NCI-H2081 treated with DMSO at 0.1 percent for 48 hours (cell line): ENCODE results near the gene TBL1X.

ENCODE experiments used
- DNase-seq: peaks from one replicate; lab custom pipeline; 2025; lab: John Stamatoyannopoulos, UW

TBL1X gene

GRCh38 chrX:9586992-9587392 is 122.1 kb downstream of the TBL1X start:
- DNase-seq: no peak

- no peak for DNase-seq
Observed at GRCh38 chrX:9587642-9588041, 122.8 kb downstream of the TBL1X start.

GRCh38 chrX:9591496-9591895 is 126.6 kb downstream of the TBL1X start:
- no peak for DNase-seq

GRCh38 chrX:9593756-9594155 is 128.9 kb downstream of the TBL1X start:
- DNase-seq: no peak

- no peak for DNase-seq
Observed at GRCh38 chrX:9595174-9595573, 130.3 kb downstream of the TBL1X start.

GRCh38 chrX:9596837-9597236 is 132.0 kb downstream of the TBL1X start:
- no peak for DNase-seq

- DNase-seq: no peak
Observed at GRCh38 chrX:9597361-9598035, 132.6 kb downstream of the TBL1X start.

GRCh38 chrX:9598344-9598743 is 133.5 kb downstream of the TBL1X start:
- DNase-seq: no peak

GRCh38 chrX:9604111-9604907 is 139.5 kb downstream of the TBL1X start:
- no peak for DNase-seq

- no peak for DNase-seq
Observed at GRCh38 chrX:9604908-9605306, 140.0 kb downstream of the TBL1X start.

- no peak for DNase-seq
Observed at GRCh38 chrX:9605484-9605883, 140.6 kb downstream of the TBL1X start.

GRCh38 chrX:9606971-9607370 is 142.1 kb downstream of the TBL1X start:
- no peak for DNase-seq

GRCh38 chrX:9609499-9609898 is 144.6 kb downstream of the TBL1X start:
- no peak for DNase-seq

GRCh38 chrX:9609987-9610386 is 145.1 kb downstream of the TBL1X start:
- no peak for DNase-seq

- no peak for DNase-seq
Observed at GRCh38 chrX:9610771-9611392, 146.0 kb downstream of the TBL1X start.

GRCh38 chrX:9611436-9612145 is 146.7 kb downstream of the TBL1X start:
- peak; percentile 42 for DNase-seq

- DNase-seq: peak; percentile 67
Observed at GRCh38 chrX:9612146-9612505, 147.3 kb downstream of the TBL1X start.

- no peak for DNase-seq
Observed at GRCh38 chrX:9614016-9614415, 149.2 kb downstream of the TBL1X start.

GRCh38 chrX:9619133-9619532 is 154.3 kb downstream of the TBL1X start:
- no peak for DNase-seq

GRCh38 chrX:9619581-9619980 is 154.7 kb downstream of the TBL1X start:
- no peak for DNase-seq

- DNase-seq: no peak
Observed at GRCh38 chrX:9622128-9622527, 157.3 kb downstream of the TBL1X start.

- DNase-seq: no peak
Observed at GRCh38 chrX:9626379-9626778, 161.5 kb downstream of the TBL1X start.

- DNase-seq: no peak
Observed at GRCh38 chrX:9627922-9628321, 163.1 kb downstream of the TBL1X start.
